Measurements from ENCODE around the gene TUT1.

- TF ChIP-seq EP300 (IDR thresholded peaks at IDR 0.05): no peak
- TF ChIP-seq, protein P1, sequence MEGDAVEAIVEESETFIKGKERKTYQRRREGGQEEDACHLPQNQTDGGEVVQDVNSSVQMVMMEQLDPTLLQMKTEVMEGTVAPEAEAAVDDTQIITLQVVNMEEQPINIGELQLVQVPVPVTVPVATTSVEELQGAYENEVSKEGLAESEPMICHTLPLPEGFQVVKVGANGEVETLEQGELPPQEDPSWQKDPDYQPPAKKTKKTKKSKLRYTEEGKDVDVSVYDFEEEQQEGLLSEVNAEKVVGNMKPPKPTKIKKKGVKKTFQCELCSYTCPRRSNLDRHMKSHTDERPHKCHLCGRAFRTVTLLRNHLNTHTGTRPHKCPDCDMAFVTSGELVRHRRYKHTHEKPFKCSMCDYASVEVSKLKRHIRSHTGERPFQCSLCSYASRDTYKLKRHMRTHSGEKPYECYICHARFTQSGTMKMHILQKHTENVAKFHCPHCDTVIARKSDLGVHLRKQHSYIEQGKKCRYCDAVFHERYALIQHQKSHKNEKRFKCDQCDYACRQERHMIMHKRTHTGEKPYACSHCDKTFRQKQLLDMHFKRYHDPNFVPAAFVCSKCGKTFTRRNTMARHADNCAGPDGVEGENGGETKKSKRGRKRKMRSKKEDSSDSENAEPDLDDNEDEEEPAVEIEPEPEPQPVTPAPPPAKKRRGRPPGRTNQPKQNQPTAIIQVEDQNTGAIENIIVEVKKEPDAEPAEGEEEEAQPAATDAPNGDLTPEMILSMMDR (IDR thresholded peaks at IDR 0.05): no peak
Observed at GRCh38 chr11:62535802-62536201, 55.5 kb downstream of the TUT1 start.
